Thymus (tissue), 11 donors: Measurements from ENCODE around the gene UFC1. TPM values are rescaled to one million over a fixed set of nuclear protein-coding genes. Genes with fewer than 3 reads are reported as not detected.

Experiments used
- DNase-seq, 9 donors: peaks; one replicate each; pipeline ENCODE4 v3.0.0-alpha.2; 2013; ENCODE audit warnings: low spot score in 9 of 9, low read depth in 6 of 9, missing footprints in 1 of 9
- H3K27ac ChIP-seq, 2 donors: one replicate each; pipeline ENCODE4 v1.5.1; 2013; ENCODE audit warnings: control low read depth in 1 of 2, low read depth in 1 of 2, low read length in 1 of 2, mild to moderate bottlenecking in 1 of 2, moderate library complexity in 1 of 2
- H3K27me3 ChIP-seq, 2 donors: one replicate each; pipeline ENCODE4 v1.5.1; 2013; ENCODE audit warnings: low read length in 1 of 2; ENCODE audit not compliant: control insufficient read depth in 2 of 2, insufficient read depth in 1 of 2
- H3K36me3 ChIP-seq, 2 donors: one replicate each; pipeline ENCODE4 v1.5.1; 2013; ENCODE audit warnings: low read length in 1 of 2, mild to moderate bottlenecking in 1 of 2, moderate library complexity in 1 of 2; ENCODE audit not compliant: control insufficient read depth in 2 of 2, insufficient read depth in 2 of 2
- H3K4me1 ChIP-seq, 2 donors: one replicate each; pipeline ENCODE4 v1.5.1; 2013; ENCODE audit warnings: low read length in 2 of 2; ENCODE audit not compliant: control insufficient read depth in 2 of 2, insufficient read depth in 2 of 2
- H3K4me3 ChIP-seq, 2 donors: one replicate each; pipeline ENCODE4 v1.5.1; 2013; ENCODE audit warnings: low read length in 2 of 2, control low read depth in 1 of 2, mild to moderate bottlenecking in 1 of 2
- H3K9me3 ChIP-seq, 2 donors: one replicate each; pipeline ENCODE4 v1.5.1; 2013; ENCODE audit warnings: low read length in 1 of 2, mild to moderate bottlenecking in 1 of 2; ENCODE audit not compliant: control insufficient read depth in 2 of 2, insufficient read depth in 1 of 2
- WGBS: extraction: QIAGEN DNeasy Blood & Tissue Kit; methylation state at CpG from one replicate; pipeline ENCODE4 v1.1.7; 2013; 5-methylcytosine and 5-hydroxymethylcytosine counted together
- polyA plus RNA-seq: library from polyadenylated mRNA; stranded (reverse); fragments of 200-250 nt; gene quantifications from one replicate; pipeline ENCODE4 v1.2.3, GENCODE V29; 2013
- total RNA-seq: library from RNA; stranded (reverse); fragments of 120-200 nt; gene quantifications from one replicate; pipeline ENCODE4 v1.2.4, GENCODE V29; 2013
- donor health status: healthy.

The UFC1 gene
- total and polyA plus RNA-seq, 2 donors = 93.5 to 118 TPM

- whole genome bisulfite sequencing = 100% methylated on average over 1 of the region's 1 CpG
- H3K4me3 ChIP-seq = no peak overlapping the region
- DNase-seq = no peak
- peaks cover 8 to 17% of the 10 kb centered on the region in 2 donors for H3K4me1 ChIP-seq
- no peak overlapping the region for H3K27ac ChIP-seq
- H3K9me3 ChIP-seq = no peaks in the 10 kb centered on the region
- peaks cover 52 to 66% of the 10 kb centered on the region in 2 donors for H3K36me3 ChIP-seq
- no peaks in the 10 kb centered on the region for H3K27me3 ChIP-seq
Measured at GRCh38 chr1:161172349-161172748, 18.6 kb downstream of the UFC1 start.

- H3K27ac ChIP-seq = no peak overlapping the region
- no peaks in the 10 kb centered on the region for H3K9me3 ChIP-seq
- peaks cover 12 to 21% of the 10 kb centered on the region in 2 donors for H3K4me1 ChIP-seq
- H3K4me3 ChIP-seq = no peak overlapping the region
- H3K36me3 ChIP-seq = peaks cover 52 to 66% of the 10 kb centered on the region in 2 donors
- 90% methylated on average over 4 of the region's 4 CpGs for WGBS
- no peaks in the 10 kb centered on the region for H3K27me3 ChIP-seq
- DNase-seq = no peak
Measured at GRCh38 chr1:161172776-161173376, 19.1 kb downstream of the UFC1 start.

GRCh38 chr1:161173711-161174110 lies 19.9 kb downstream of the UFC1 start:
- H3K36me3 ChIP-seq = peaks cover 52 to 66% of the 10 kb centered on the region in 2 donors
- H3K4me1 ChIP-seq = peaks cover 12 to 21% of the 10 kb centered on the region in 2 donors
- H3K9me3 ChIP-seq = no peaks in the 10 kb centered on the region
- DNase-seq = no peak
- H3K27me3 ChIP-seq = no peaks in the 10 kb centered on the region
- WGBS = 98% methylated on average over 11 of the region's 11 CpGs
- no peak overlapping the region for H3K4me3 ChIP-seq
- no peak overlapping the region for H3K27ac ChIP-seq

GRCh38 chr1:161174911-161175310 lies 21.1 kb downstream of the UFC1 start:
- Histone ChIP-seq H3K4me1 (peaks cover 12 to 21% of the 10 kb centered on the region in 2 donors), H3K4me3 (no peak overlapping the region), H3K27me3 (no peaks in the 10 kb centered on the region), H3K36me3 (peaks cover 47 to 55% of the 10 kb centered on the region in 2 donors), H3K9me3 (no peaks in the 10 kb centered on the region), H3K27ac (no peak overlapping the region)
- 98% methylated on average over 11 of the region's 11 CpGs for WGBS
- no peak for DNase-seq

GRCh38 chr1:161175771-161176453 lies 22.1 kb downstream of the UFC1 start:
- peak overlapping the region in 1 of 2 donors; percentile 38 for H3K27ac ChIP-seq
- H3K4me1 ChIP-seq = peaks cover 12 to 21% of the 10 kb centered on the region in 2 donors

GRCh38 chr1:161176468-161177111 lies 22.8 kb downstream of the UFC1 start:
- peaks cover 12 to 21% of the 10 kb centered on the region in 2 donors for H3K4me1 ChIP-seq
- no peak for DNase-seq
- H3K9me3 ChIP-seq = no peaks in the 10 kb centered on the region
- peak overlapping the region; percentile 85 to 87 for H3K4me3 ChIP-seq
- H3K27me3 ChIP-seq = no peaks in the 10 kb centered on the region
- 32% methylated on average over 17 of the region's 17 CpGs for WGBS
- H3K36me3 ChIP-seq = peaks cover 32 to 39% of the 10 kb centered on the region in 2 donors
- H3K27ac ChIP-seq = peak overlapping the region; percentile 71 to 86

More at GRCh38 chr1:161175771-161176453, 22.1 kb downstream of the UFC1 start:
- Histone ChIP-seq H3K9me3 (no peaks in the 10 kb centered on the region), H3K4me3 (no peak overlapping the region), H3K27me3 (no peaks in the 10 kb centered on the region), H3K36me3 (peaks cover 39 to 46% of the 10 kb centered on the region in 2 donors)
- 92% methylated on average over 10 of the region's 10 CpGs for WGBS
- no peak for DNase-seq

GRCh38 chr1:161177112-161177935 lies 23.5 kb downstream of the UFC1 start, which contains the start of gene B4GALT3:
Gene B4GALT3 (minus strand): TSS chr1:161177507. CDS start chr1:161176060, 1,447 bp downstream.
- Histone ChIP-seq H3K36me3 (peaks cover 25 to 32% of the 10 kb centered on the region in 2 donors), H3K4me3 (peak within 1 kb of the TSS; percentile 85 to 87), H3K27ac (peak within 1 kb of the TSS; percentile 71 to 86), H3K9me3 (no peaks in the 10 kb centered on the region), H3K4me1 (peaks cover 12 to 25% of the 10 kb centered on the region in 2 donors), H3K27me3 (no peaks in the 10 kb centered on the region)
- 6% methylated on average over 50 of the region's 50 CpGs for WGBS
- peak; percentile 64 to 92 (median 84) for DNase-seq

- H3K4me3 ChIP-seq = peak overlapping the region in 1 of 2 donors; percentile 87
- H3K27ac ChIP-seq = peak overlapping the region; percentile 68 to 80
- H3K9me3 ChIP-seq = no peaks in the 10 kb centered on the region
- peaks cover 12 to 30% of the 10 kb centered on the region in 2 donors for H3K4me1 ChIP-seq
- no peaks in the 10 kb centered on the region for H3K27me3 ChIP-seq
- H3K36me3 ChIP-seq = peaks cover 19 to 26% of the 10 kb centered on the region in 2 donors
- DNase-seq = no peak
- 90% methylated on average over 9 of the region's 9 CpGs for WGBS
Measured at GRCh38 chr1:161177936-161178244, 24.1 kb downstream of the UFC1 start.
